Measurements from ENCODE around the gene ANO9.

- TF ChIP-seq CTCF (IDR thresholded peaks at IDR 0.05; ENCODE audit: insufficient read depth, low read depth, low read length): no peak
- TF ChIP-seq EZH2 (IDR thresholded peaks at IDR 0.05; ENCODE audit: insufficient read depth, low read length): no peak
These were observed 15.0 kb downstream of the ANO9 start for GRCh38 chr11:426851-427250.
